IMR-90 (cell line): ENCODE data around the gene TBC1D8. TPM values are rescaled to one million over a fixed set of nuclear protein-coding genes. Genes with fewer than 3 reads are reported as not detected.
A peak's percentile ranks its signal among the peaks of the same experiment; 100 is the strongest.

Experiments
- ATAC-seq: fragments of 200-7000 bp; cut with Tn5 transposase; 2 replicates; pipeline ENCODE4 v1.9.1; 2020; ENCODE audit warnings: low read depth, mild to moderate bottlenecking, moderate library complexity
- BruUV-seq: library from RNA; stranded (reverse); fragments of 400-500 nt; replicated peaks from 2 replicates; lab custom pipeline; 2021; lab: Mats Ljungman, UMichigan
- CTCF ChIA-PET: fragments of 300-600 bp; formaldehyde crosslinking; extraction: SDS; loops from one replicate; lab custom pipeline; 2021; ENCODE audit warnings: antibody characterized with exemption; lab: Yijun Ruan, JAX
- POLR2A ChIA-PET: fragments of 300-600 bp; sonication (Branson Sonifier 250); formaldehyde crosslinking; loops from one replicate; lab custom pipeline; 2022; ENCODE audit warnings: antibody characterized with exemption; ENCODE audit not compliant: unreplicated experiment; lab: Charles Lee
- DNase-seq: peaks from one replicate; pipeline ENCODE4 v3.0.0; 2013
- H2AFZ ChIP-seq: replicated peaks from 2 replicates; pipeline ENCODE3; 2013; ENCODE audit warnings: low read length, mild to moderate bottlenecking; ENCODE audit not compliant: poor library complexity
- H2AK5ac ChIP-seq: 2 replicates; pipeline ENCODE4 v1.6.1; 2013; ENCODE audit warnings: low read depth, low read length, inconsistent platforms
- H2AK9ac ChIP-seq: replicated peaks from 2 replicates; pipeline ENCODE3; 2013; ENCODE audit warnings: mild to moderate bottlenecking, low read depth, low read length, moderate library complexity; ENCODE audit not compliant: poor library complexity
- H2BK120ac ChIP-seq: 2 replicates; pipeline ENCODE4 v1.6.1; 2013; ENCODE audit warnings: low read depth, low read length, inconsistent platforms
- H2BK15ac ChIP-seq: 3 replicates; pipeline ENCODE4 v1.6.1; 2013; ENCODE audit warnings: low read depth, low read length, inconsistent platforms
- H2BK20ac ChIP-seq: 2 replicates; pipeline ENCODE4 v1.6.1; 2013; ENCODE audit warnings: low read depth, mild to moderate bottlenecking, inconsistent platforms, low read length, moderate library complexity
- H2BK5ac ChIP-seq: 2 replicates; pipeline ENCODE4 v1.6.1; 2013; ENCODE audit warnings: mild to moderate bottlenecking, low read depth, low read length, inconsistent platforms; ENCODE audit not compliant: poor library complexity, severe bottlenecking
- H3K14ac ChIP-seq: replicated peaks from 2 replicates; pipeline ENCODE4 v1.6.1; 2013; ENCODE audit warnings: low read depth, low read length, inconsistent platforms
- H3K18ac ChIP-seq: 2 replicates; pipeline ENCODE4 v1.6.1; 2013; ENCODE audit warnings: low read depth, low read length, control low read depth
- H3K23ac ChIP-seq: 2 replicates; pipeline ENCODE4 v1.6.1; 2013; ENCODE audit warnings: low read depth, low read length, inconsistent platforms
- H3K27ac ChIP-seq: 2 replicates; pipeline ENCODE4 v1.5.1; 2013; ENCODE audit warnings: mild to moderate bottlenecking, control low read depth, low read length; ENCODE audit not compliant: insufficient read depth
- H3K27me3 ChIP-seq: 2 replicates; pipeline ENCODE4 v1.6.1; 2013; ENCODE audit warnings: low read length; ENCODE audit not compliant: control insufficient read depth, insufficient read depth
- H3K36me3 ChIP-seq: 2 replicates; pipeline ENCODE4 v1.6.1; 2013; ENCODE audit warnings: low read length, mixed read lengths; ENCODE audit not compliant: control insufficient read depth, insufficient read depth
- H3K4ac ChIP-seq: 2 replicates; pipeline ENCODE4 v1.6.1; 2013; ENCODE audit warnings: low read depth, low read length, inconsistent platforms
- H3K4me1 ChIP-seq: 2 replicates; pipeline ENCODE4 v1.6.1; 2013; ENCODE audit warnings: low read length, mixed read lengths; ENCODE audit not compliant: control insufficient read depth, insufficient read depth
- H3K4me2 ChIP-seq: 2 replicates; pipeline ENCODE4 v1.6.1; 2013; ENCODE audit warnings: low read depth, mild to moderate bottlenecking, control low read depth, low read length, moderate library complexity
- H3K4me3 ChIP-seq: 2 replicates; pipeline ENCODE4 v1.5.1; 2013; ENCODE audit warnings: low read depth, mild to moderate bottlenecking, control low read depth, low read length, moderate library complexity; ENCODE audit not compliant: insufficient read depth
- H3K56ac ChIP-seq: 2 replicates; pipeline ENCODE4 v1.6.1; 2013; ENCODE audit warnings: low read length, inconsistent platforms; ENCODE audit not compliant: insufficient read depth; ENCODE audit errors: extremely low read depth
- H3K79me1 ChIP-seq, 2 experiments: 2 replicates each; pipeline ENCODE4 v1.6.1; 2013; ENCODE audit warnings: low read length in 2 of 2, inconsistent platforms in 1 of 2, low read depth in 1 of 2
- H3K9ac ChIP-seq: 2 replicates; pipeline ENCODE4 v1.6.1; 2013; ENCODE audit warnings: low read depth, low read length, control low read depth
- H3K9me1 ChIP-seq: 2 replicates; pipeline ENCODE4 v1.6.1; 2013; ENCODE audit warnings: low read length, inconsistent platforms; ENCODE audit not compliant: insufficient read depth
- H3K9me3 ChIP-seq: 2 replicates; pipeline ENCODE4 v1.6.1; 2013; ENCODE audit warnings: low read length; ENCODE audit not compliant: control insufficient read depth, insufficient read depth
- H4K20me1 ChIP-seq: 2 replicates; pipeline ENCODE4 v1.6.1; 2013; ENCODE audit warnings: low read length, inconsistent platforms; ENCODE audit not compliant: insufficient read depth
- H4K5ac ChIP-seq: 2 replicates; pipeline ENCODE4 v1.6.1; 2013; ENCODE audit warnings: mild to moderate bottlenecking, low read depth, low read length, control low read depth
- H4K8ac ChIP-seq, 2 experiments: 2 replicates each; pipeline ENCODE4 v1.6.1; 2013; ENCODE audit warnings: low read depth in 2 of 2, low read length in 2 of 2, control low read depth in 1 of 2, inconsistent platforms in 1 of 2
- H4K91ac ChIP-seq: 2 replicates; pipeline ENCODE4 v1.6.1; 2013; ENCODE audit warnings: low read depth, low read length, inconsistent platforms; ENCODE audit not compliant: insufficient read depth
- CHD1 ChIP-seq: IDR thresholded peaks from 2 replicates; pipeline ENCODE4 v1.6.1; 2012; ENCODE audit warnings: low read depth, low read length, improper control_type of control experiment
- MAZ ChIP-seq: IDR thresholded peaks from 2 replicates; pipeline ENCODE4 v1.6.1; 2012; ENCODE audit warnings: low read depth, mild to moderate bottlenecking, low read length, improper control_type of control experiment, moderate library complexity, borderline replicate concordance
- POLR2A ChIP-seq: IDR thresholded peaks from 2 replicates; pipeline ENCODE4 v1.6.1; 2012; ENCODE audit warnings: mild to moderate bottlenecking, low read depth, low read length
- RCOR1 ChIP-seq: IDR thresholded peaks from 2 replicates; pipeline ENCODE4 v1.6.1; 2012; ENCODE audit warnings: mild to moderate bottlenecking, low read length, improper control_type of control experiment; ENCODE audit not compliant: insufficient replicate concordance
- SMC3 ChIP-seq: fragments of 150-350 bp; IDR thresholded peaks from 2 replicates; pipeline ENCODE4 v1.6.1; 2016; ENCODE audit warnings: low read depth, mild to moderate bottlenecking, antibody characterized with exemption, low read length, moderate library complexity
- WGBS, 2 experiments: methylation state at CpG; one replicate each; pipeline versions ENCODE4 v1.1.5 to v1.1.7; 2013; ENCODE audit warnings: missing lambda C conversion rate in 2 of 2; ENCODE audit not compliant: insufficient read length in 1 of 2; ENCODE audit errors: extremely low coverage in 2 of 2; 5-methylcytosine and 5-hydroxymethylcytosine counted together
- dilution Hi-C: fragments of 300-500 bp; cut with HindIII; formaldehyde crosslinking; loops from one replicate; pipeline ENCODE4 v1.14.3; 2018; ENCODE audit warnings: low sequenced_read_pairs; ENCODE audit not compliant: unreplicated experiment
- in situ Hi-C: fragments of 300-500 bp; cut with MboI; formaldehyde crosslinking; loops from 3 replicates; pipeline ENCODE4 v1.14.3; 2019; ENCODE audit warnings: low sequenced_read_pairs, inconsistent platforms, mixed read lengths
- intact Hi-C: fragments of 100-400 bp; cut with micrococcal nuclease; formaldehyde crosslinking; loops from 2 replicates; pipeline ENCODE4 v1.10.0; 2022
- polyA plus RNA-seq, 3 experiments: library from polyadenylated mRNA; depleted of rRNA; stranded (reverse); fragments of >200 nt; gene quantifications; 2 replicates each; pipeline ENCODE4 v1.2.3, GENCODE V29; 2012; ENCODE audit warnings: low replicate concordance in 1 of 3
- total RNA-seq: library from RNA; depleted of rRNA; stranded (reverse); fragments of >200 nt; gene quantifications from 2 replicates; pipeline ENCODE4 v1.2.3, GENCODE V29; 2012
- TF ChIP-seq, protein P1 (sequence below): fragments of 150-350 bp; IDR thresholded peaks from 2 replicates; pipeline ENCODE4 v1.6.1; 2017; ENCODE audit warnings: mild to moderate bottlenecking, antibody characterized with exemption, low read length, low read depth

Gene TBC1D8
- total and polyA plus RNA-seq, 2 of the 4 experiments (the other 2 are of a cell fraction) = 1.3 to 1.5 TPM

DNA sequence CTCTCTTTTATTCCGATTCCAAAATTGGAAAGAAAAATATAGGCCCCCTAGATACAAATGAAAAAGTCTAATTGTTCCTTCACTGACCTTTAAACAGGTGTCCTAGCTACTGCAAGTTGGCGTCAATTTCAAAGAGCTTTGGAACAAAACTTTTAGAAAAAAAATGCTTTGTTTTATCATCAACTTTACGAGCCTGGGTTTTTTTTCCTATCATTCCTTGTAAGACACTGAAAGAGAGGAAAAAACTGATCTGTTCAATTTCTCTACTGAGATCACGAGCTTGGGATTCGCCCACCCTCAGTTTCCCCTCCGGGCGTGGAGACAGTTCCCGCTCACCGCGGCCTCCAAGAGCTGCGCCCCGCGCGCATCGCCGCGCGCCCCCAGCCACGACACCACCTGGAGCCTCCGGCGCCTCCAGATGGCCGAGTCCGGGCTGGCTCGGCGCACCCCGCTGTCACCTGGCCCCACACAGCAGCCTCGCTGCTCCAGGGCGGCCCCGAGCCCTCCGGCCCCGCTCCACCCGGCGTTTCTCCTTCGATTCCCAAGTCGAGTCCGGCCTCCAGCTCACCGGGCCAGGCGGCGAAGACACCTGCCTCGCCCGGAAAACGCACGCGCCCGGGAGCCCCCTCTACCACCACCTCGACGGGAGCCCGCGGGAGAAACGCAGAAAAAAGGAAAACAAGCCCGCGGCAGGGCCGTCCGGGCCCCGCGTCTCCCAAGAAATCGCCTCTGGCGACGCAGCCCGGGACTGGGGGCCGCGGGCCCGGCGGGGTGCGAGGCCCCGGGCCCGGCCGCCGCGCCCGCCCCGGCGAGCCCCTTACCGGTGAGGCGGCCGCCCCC lies 656 bp downstream of the TBC1D8 start:
- no peak overlapping the region for H4K5ac ChIP-seq
- no peak overlapping the region for H3K14ac ChIP-seq
- peak overlapping the region; percentile 77 for H3K4me3 ChIP-seq
- H2BK20ac ChIP-seq = no peak overlapping the region
- 0% methylated on average over 1 of the region's 76 CpGs; no CpG with 5 or more reads in 1 of the 2 experiments for WGBS, 2 experiments
- intact Hi-C loops (no loop called here), dilution Hi-C loops (no loop called here), in situ Hi-C loops (no loop called here)
- H3K27me3 ChIP-seq = peaks cover 7% of the 10 kb centered on the region; the same call in 1 of the 2 replicates
- H4K20me1 ChIP-seq = peaks cover 7% of the 10 kb centered on the region; the same call in 1 of the 2 replicates
- no peak overlapping the region; the same call in 1 of the 2 replicates for H3K27ac ChIP-seq
- CTCF ChIA-PET = interaction anchor here (0.5 to 1.5 kb wide), 4 partner anchors 13 to 138 kb away, joined by 3 to 5 read pairs (median 4); no protein-coding TSS in a partner anchor
- peaks cover 14% of the 10 kb centered on the region for H3K9me1 ChIP-seq
- H3K4me2 ChIP-seq = peak overlapping the region; percentile 78
- H3K18ac ChIP-seq = no peak overlapping the region
- H4K8ac ChIP-seq = no peak overlapping the region; a peak in 1 of 4 replicates
- H2AK9ac ChIP-seq = no peak overlapping the region
- no peak overlapping the region for H2BK15ac ChIP-seq
- POLR2A ChIA-PET = interaction anchor here (0.7 kb wide), 1 partner anchor 26 kb away, joined by 5 read pairs; no protein-coding TSS in a partner anchor
- H2AK5ac ChIP-seq = no peak overlapping the region
- H3K23ac ChIP-seq = peak overlapping the region; percentile 37; the same call in 1 of the 2 replicates
- no peak overlapping the region for H4K91ac ChIP-seq
- H3K9me3 ChIP-seq = no peaks in the 10 kb centered on the region
- H3K4me1 ChIP-seq = peaks cover 7% of the 10 kb centered on the region
- H2BK120ac ChIP-seq = no peak overlapping the region
- ATAC-seq = peak; percentile 2
- H3K36me3 ChIP-seq = no peaks in the 10 kb centered on the region
- peak overlapping the region; percentile 90 for H2AFZ ChIP-seq
- peaks cover 7 to 39% of the 10 kb centered on the region in 2 experiments; a peak in 3 of 4 replicates for H3K79me1 ChIP-seq
- no peak overlapping the region for H3K4ac ChIP-seq
- no peak overlapping the region for H2BK5ac ChIP-seq
- H3K56ac ChIP-seq = no peak overlapping the region
- BruUV-seq = no TSS peak
- H3K9ac ChIP-seq = peak overlapping the region; percentile 41; the same call in 1 of the 2 replicates
- no peak for DNase-seq
- no peak for TF ChIP-seq POLR2A
- TF ChIP-seq RCOR1 = no peak
- TF ChIP-seq CHD1 = no peak
- TF ChIP-seq MAZ = no peak; the same call in 1 of the 2 replicates
- TF ChIP-seq, protein P1, sequence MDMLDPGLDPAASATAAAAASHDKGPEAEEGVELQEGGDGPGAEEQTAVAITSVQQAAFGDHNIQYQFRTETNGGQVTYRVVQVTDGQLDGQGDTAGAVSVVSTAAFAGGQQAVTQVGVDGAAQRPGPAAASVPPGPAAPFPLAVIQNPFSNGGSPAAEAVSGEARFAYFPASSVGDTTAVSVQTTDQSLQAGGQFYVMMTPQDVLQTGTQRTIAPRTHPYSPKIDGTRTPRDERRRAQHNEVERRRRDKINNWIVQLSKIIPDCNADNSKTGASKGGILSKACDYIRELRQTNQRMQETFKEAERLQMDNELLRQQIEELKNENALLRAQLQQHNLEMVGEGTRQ = no peak
- no peak for TF ChIP-seq SMC3
